Testis (tissue), 2 donors: ENCODE measurements around the gene PSPC1.

ENCODE experiments used
- POLR2A ChIP-seq: fragments of 450-650 bp; IDR thresholded peaks from one replicate; pipeline ENCODE4 v1.6.1; 2017; ENCODE audit warnings: antibody characterized with exemption, mild to moderate bottlenecking, moderate library complexity
- TF ChIP-seq, protein P1 (sequence below), 3 experiments: fragments of 450-650 bp in 2 of 3; fragments of 200-600 bp in 1 of 3; sonication (generic) in 1 of 3; IDR thresholded peaks; one replicate each; pipeline ENCODE4 v1.5.1; 2016 to 2019; ENCODE audit warnings: antibody characterized with exemption in 3 of 3, mild to moderate bottlenecking in 2 of 3, moderate library complexity in 1 of 3

DNA sequence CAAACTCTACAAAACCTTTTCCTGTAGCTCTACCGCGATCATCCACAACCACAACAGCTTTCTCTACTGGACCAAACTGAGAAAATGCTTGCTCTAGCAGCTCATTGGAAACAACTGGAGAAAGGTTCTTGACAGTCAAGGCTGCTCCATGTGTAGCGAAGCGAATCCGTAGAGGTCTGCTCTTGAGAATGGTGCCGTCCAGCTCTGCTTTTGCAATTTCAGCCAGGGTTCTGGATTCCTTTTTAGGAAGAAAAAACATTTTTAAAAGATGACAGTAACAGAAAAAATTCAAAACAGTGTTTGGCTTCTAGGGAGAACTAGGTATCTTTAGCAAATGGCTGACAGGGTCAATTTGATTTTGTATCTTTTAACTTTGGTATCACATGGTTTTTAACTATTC lies 10.4 kb downstream of the PSPC1 start:
- TF ChIP-seq POLR2A: no peak
- TF ChIP-seq, protein P1, sequence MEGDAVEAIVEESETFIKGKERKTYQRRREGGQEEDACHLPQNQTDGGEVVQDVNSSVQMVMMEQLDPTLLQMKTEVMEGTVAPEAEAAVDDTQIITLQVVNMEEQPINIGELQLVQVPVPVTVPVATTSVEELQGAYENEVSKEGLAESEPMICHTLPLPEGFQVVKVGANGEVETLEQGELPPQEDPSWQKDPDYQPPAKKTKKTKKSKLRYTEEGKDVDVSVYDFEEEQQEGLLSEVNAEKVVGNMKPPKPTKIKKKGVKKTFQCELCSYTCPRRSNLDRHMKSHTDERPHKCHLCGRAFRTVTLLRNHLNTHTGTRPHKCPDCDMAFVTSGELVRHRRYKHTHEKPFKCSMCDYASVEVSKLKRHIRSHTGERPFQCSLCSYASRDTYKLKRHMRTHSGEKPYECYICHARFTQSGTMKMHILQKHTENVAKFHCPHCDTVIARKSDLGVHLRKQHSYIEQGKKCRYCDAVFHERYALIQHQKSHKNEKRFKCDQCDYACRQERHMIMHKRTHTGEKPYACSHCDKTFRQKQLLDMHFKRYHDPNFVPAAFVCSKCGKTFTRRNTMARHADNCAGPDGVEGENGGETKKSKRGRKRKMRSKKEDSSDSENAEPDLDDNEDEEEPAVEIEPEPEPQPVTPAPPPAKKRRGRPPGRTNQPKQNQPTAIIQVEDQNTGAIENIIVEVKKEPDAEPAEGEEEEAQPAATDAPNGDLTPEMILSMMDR (IDR thresholded peaks at IDR 0.05): no peak
